IPS-15b (cell line): ENCODE results near the gene PDPN.
"Not testable (repeated sequence)": the region's sequence is repeated elsewhere in the genome, so short reads cannot be mapped to it uniquely, and the experiment has no call there.

Experiments
- H3K27me3 ChIP-seq: one replicate; pipeline ENCODE4 v1.6.1; 2013; ENCODE audit warnings: low read length; ENCODE audit not compliant: control insufficient read depth, insufficient read depth
- H3K36me3 ChIP-seq: one replicate; pipeline ENCODE4 v1.6.1; 2013; ENCODE audit warnings: low read length; ENCODE audit not compliant: control insufficient read depth, insufficient read depth
- H3K4me1 ChIP-seq: one replicate; pipeline ENCODE4 v1.6.1; 2013; ENCODE audit warnings: mild to moderate bottlenecking, low read length; ENCODE audit not compliant: control insufficient read depth, insufficient read depth
- H3K4me3 ChIP-seq: one replicate; pipeline ENCODE4 v1.5.1; 2013; ENCODE audit warnings: low read depth, low read length
- H3K9ac ChIP-seq: one replicate; pipeline ENCODE4 v1.6.1; 2013; ENCODE audit warnings: low read depth, mild to moderate bottlenecking, low read length
- H3K9me3 ChIP-seq: one replicate; pipeline ENCODE4 v1.6.1; 2013; ENCODE audit warnings: mild to moderate bottlenecking, low read length; ENCODE audit not compliant: control insufficient read depth, insufficient read depth

Gene PDPN

GRCh38 chr1:13549521-13549920 is 34.1 kb upstream of the PDPN start:
- no peak overlapping the region for H3K4me3 ChIP-seq
- no peaks in the 10 kb centered on the region for H3K9me3 ChIP-seq
- H3K9ac ChIP-seq, result no peak overlapping the region
- H3K27me3 ChIP-seq, result no peaks in the 10 kb centered on the region
- H3K36me3 ChIP-seq, result no peaks in the 10 kb centered on the region
- H3K4me1 ChIP-seq, result peaks cover 4% of the 10 kb centered on the region

- Histone ChIP-seq H3K27me3 (no peaks in the 10 kb centered on the region), H3K4me1 (peaks cover 4% of the 10 kb centered on the region), H3K9me3 (no peaks in the 10 kb centered on the region), H3K36me3 (no peaks in the 10 kb centered on the region), H3K9ac (no peak overlapping the region), H3K4me3 (no peak overlapping the region)
Measured at GRCh38 chr1:13550663-13551062, 33.0 kb upstream of the PDPN start.

- Histone ChIP-seq H3K4me1 (no peaks in the 10 kb centered on the region), H3K27me3 (no peaks in the 10 kb centered on the region)
Measured at GRCh38 chr1:13554798-13555197, 28.8 kb upstream of the PDPN start.

GRCh38 chr1:13556224-13556764 is 27.3 kb upstream of the PDPN start:
- Histone ChIP-seq H3K9ac (no peak overlapping the region), H3K4me1 (no peaks in the 10 kb centered on the region), H3K9me3 (no peaks in the 10 kb centered on the region), H3K4me3 (no peak overlapping the region), H3K36me3 (no peaks in the 10 kb centered on the region), H3K27me3 (no peaks in the 10 kb centered on the region)

More at GRCh38 chr1:13554798-13555197, 28.8 kb upstream of the PDPN start:
- Histone ChIP-seq H3K9ac (no peak overlapping the region), H3K9me3 (no peaks in the 10 kb centered on the region), H3K4me3 (no peak overlapping the region), H3K36me3 (no peaks in the 10 kb centered on the region)

GRCh38 chr1:13560541-13560940 is 23.1 kb upstream of the PDPN start:
- H3K9me3 ChIP-seq, result no peaks in the 10 kb centered on the region
- no peaks in the 10 kb centered on the region for H3K4me1 ChIP-seq
- no peaks in the 10 kb centered on the region for H3K27me3 ChIP-seq
- no peak overlapping the region for H3K4me3 ChIP-seq
- H3K36me3 ChIP-seq, result no peaks in the 10 kb centered on the region
- no peak overlapping the region for H3K9ac ChIP-seq

GRCh38 chr1:13562981-13563380 is 20.7 kb upstream of the PDPN start:
- H3K27me3 ChIP-seq, H3K36me3 ChIP-seq, H3K9me3 ChIP-seq, H3K9ac ChIP-seq, H3K4me3 ChIP-seq, H3K4me1 ChIP-seq: not testable (repeated sequence)

GRCh38 chr1:13564073-13564472 is 19.6 kb upstream of the PDPN start:
- Histone ChIP-seq H3K9ac (no peak overlapping the region), H3K4me3 (no peak overlapping the region), H3K27me3 (peaks cover 4% of the 10 kb centered on the region), H3K36me3 (no peaks in the 10 kb centered on the region), H3K9me3 (no peaks in the 10 kb centered on the region), H3K4me1 (no peaks in the 10 kb centered on the region)

- H3K36me3 ChIP-seq, H3K4me3 ChIP-seq, H3K9ac ChIP-seq, H3K4me1 ChIP-seq, H3K9me3 ChIP-seq, H3K27me3 ChIP-seq: not testable (repeated sequence)
Measured at GRCh38 chr1:13570435-13570834, 13.2 kb upstream of the PDPN start.

GRCh38 chr1:13570924-13571323 is 12.7 kb upstream of the PDPN start:
- Histone ChIP-seq H3K27me3 (peaks cover 4% of the 10 kb centered on the region), H3K4me1 (no peaks in the 10 kb centered on the region), H3K9ac (no peak overlapping the region), H3K4me3 (no peak overlapping the region), H3K36me3 (no peaks in the 10 kb centered on the region), H3K9me3 (no peaks in the 10 kb centered on the region)

GRCh38 chr1:13573586-13573985 is 10.0 kb upstream of the PDPN start:
- Histone ChIP-seq H3K4me1 (no peaks in the 10 kb centered on the region), H3K4me3 (no peak overlapping the region), H3K9ac (no peak overlapping the region), H3K27me3 (no peaks in the 10 kb centered on the region), H3K9me3 (no peaks in the 10 kb centered on the region), H3K36me3 (no peaks in the 10 kb centered on the region)

GRCh38 chr1:13576926-13577325 is 6.7 kb upstream of the PDPN start:
- Histone ChIP-seq H3K36me3 (no peaks in the 10 kb centered on the region), H3K4me3 (no peak overlapping the region), H3K27me3 (peaks cover 6% of the 10 kb centered on the region), H3K4me1 (peaks cover 6% of the 10 kb centered on the region), H3K9me3 (no peaks in the 10 kb centered on the region), H3K9ac (no peak overlapping the region)

GRCh38 chr1:13577846-13578245 is 5.8 kb upstream of the PDPN start:
- Histone ChIP-seq H3K9ac (no peak overlapping the region), H3K9me3 (no peaks in the 10 kb centered on the region), H3K4me1 (peaks cover 16% of the 10 kb centered on the region), H3K36me3 (no peaks in the 10 kb centered on the region), H3K27me3 (peaks cover 13% of the 10 kb centered on the region), H3K4me3 (no peak overlapping the region)
